HEK293 (cell line): ENCODE data around the gene PLEKHG3.

Source experiments
- HOXC10 ChIP-seq: sonication (generic); formaldehyde crosslinking; IDR thresholded peaks from 2 replicates; pipeline ENCODE4 v1.8.1; 2023; ENCODE audit warnings: mild to moderate bottlenecking, missing genetic modification reagents
- KLF16 ChIP-seq: fragments of 450-650 bp; formaldehyde crosslinking; IDR thresholded peaks from 2 replicates; pipeline ENCODE4 v1.5.1; 2017; ENCODE audit warnings: missing biosample characterization, missing genetic modification characterization
- SCRT2 ChIP-seq: fragments of 450-650 bp; formaldehyde crosslinking; IDR thresholded peaks from 2 replicates; pipeline ENCODE4 v1.5.1; 2016; ENCODE audit warnings: missing biosample characterization, missing genetic modification characterization
- SETDB1 ChIP-seq: IDR thresholded peaks from one replicate; pipeline ENCODE4 v1.6.1; 2017; ENCODE audit warnings: mild to moderate bottlenecking, low read length, moderate library complexity, mixed read lengths; ENCODE audit not compliant: insufficient read length
- SP3 ChIP-seq: fragments of 450-650 bp; formaldehyde crosslinking; IDR thresholded peaks from 2 replicates; pipeline ENCODE4 v1.5.1; 2016; ENCODE audit warnings: missing biosample characterization, missing genetic modification characterization
- YY1 ChIP-seq: fragments of 450-650 bp; formaldehyde crosslinking; IDR thresholded peaks from 2 replicates; pipeline ENCODE4 v1.5.1; 2018; ENCODE audit warnings: missing biosample characterization, missing genetic modification characterization
- ZIC2 ChIP-seq: fragments of 450-650 bp; formaldehyde crosslinking; IDR thresholded peaks from 2 replicates; pipeline ENCODE4 v1.5.1; 2016; ENCODE audit warnings: missing biosample characterization, missing genetic modification characterization
- ZNF510 ChIP-seq: fragments of 450-650 bp; formaldehyde crosslinking; IDR thresholded peaks from 2 replicates; pipeline ENCODE4 v1.5.1; 2018; ENCODE audit warnings: mild to moderate bottlenecking, missing genetic modification characterization, missing biosample characterization; ENCODE audit not compliant: insufficient replicate concordance
- ZNF792 ChIP-seq: fragments of 450-650 bp; formaldehyde crosslinking; IDR thresholded peaks from 2 replicates; pipeline ENCODE4 v1.5.1; 2016; ENCODE audit warnings: missing biosample characterization, missing genetic modification characterization
- ZNF843 ChIP-seq: fragments of 450-650 bp; formaldehyde crosslinking; IDR thresholded peaks from 2 replicates; pipeline ENCODE4 v1.5.1; 2016; ENCODE audit warnings: missing biosample characterization, missing genetic modification characterization
- TF ChIP-seq, protein P1 (sequence below): fragments of 450-650 bp; formaldehyde crosslinking; IDR thresholded peaks from 2 replicates; pipeline ENCODE4 v1.5.1; 2016; ENCODE audit warnings: missing biosample characterization, missing genetic modification characterization
- TF ChIP-seq, protein P2 (sequence below): fragments of 450-650 bp; formaldehyde crosslinking; IDR thresholded peaks from 2 replicates; pipeline ENCODE4 v1.5.1; 2016; ENCODE audit warnings: missing biosample characterization, missing genetic modification characterization
- TF ChIP-seq, protein P3 (sequence below): fragments of 450-650 bp; formaldehyde crosslinking; IDR thresholded peaks from 2 replicates; pipeline ENCODE4 v1.5.1; 2016; ENCODE audit warnings: missing biosample characterization, missing genetic modification characterization

DNA sequence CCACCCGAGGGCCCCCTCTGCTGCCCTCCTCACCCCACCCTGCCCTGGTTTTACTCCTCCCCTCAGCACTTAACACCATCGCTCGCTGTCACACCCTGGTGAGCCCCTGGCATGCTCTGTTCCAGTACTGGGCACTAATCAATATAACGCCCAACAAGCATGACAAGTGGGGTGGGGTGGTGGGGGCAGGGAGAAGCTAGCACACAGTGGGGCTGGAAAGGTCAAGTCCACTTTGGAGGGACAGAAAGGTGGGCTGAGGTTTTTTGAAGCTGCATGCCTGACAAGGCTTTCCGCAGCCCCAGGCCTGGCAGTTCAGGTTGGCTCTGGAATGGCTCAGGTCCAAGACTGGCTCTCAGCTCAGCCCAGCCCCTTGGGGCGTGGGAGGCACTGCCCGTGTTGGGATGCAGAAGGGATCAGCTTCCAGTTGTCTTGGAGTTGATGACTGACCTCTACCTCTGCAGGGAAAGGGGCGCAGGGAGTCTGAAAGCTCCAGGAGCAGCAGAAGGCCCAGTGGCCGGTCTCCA is 34.1 kb downstream of the PLEKHG3 start:
- TF ChIP-seq SETDB1: no peak
- TF ChIP-seq, protein P1, sequence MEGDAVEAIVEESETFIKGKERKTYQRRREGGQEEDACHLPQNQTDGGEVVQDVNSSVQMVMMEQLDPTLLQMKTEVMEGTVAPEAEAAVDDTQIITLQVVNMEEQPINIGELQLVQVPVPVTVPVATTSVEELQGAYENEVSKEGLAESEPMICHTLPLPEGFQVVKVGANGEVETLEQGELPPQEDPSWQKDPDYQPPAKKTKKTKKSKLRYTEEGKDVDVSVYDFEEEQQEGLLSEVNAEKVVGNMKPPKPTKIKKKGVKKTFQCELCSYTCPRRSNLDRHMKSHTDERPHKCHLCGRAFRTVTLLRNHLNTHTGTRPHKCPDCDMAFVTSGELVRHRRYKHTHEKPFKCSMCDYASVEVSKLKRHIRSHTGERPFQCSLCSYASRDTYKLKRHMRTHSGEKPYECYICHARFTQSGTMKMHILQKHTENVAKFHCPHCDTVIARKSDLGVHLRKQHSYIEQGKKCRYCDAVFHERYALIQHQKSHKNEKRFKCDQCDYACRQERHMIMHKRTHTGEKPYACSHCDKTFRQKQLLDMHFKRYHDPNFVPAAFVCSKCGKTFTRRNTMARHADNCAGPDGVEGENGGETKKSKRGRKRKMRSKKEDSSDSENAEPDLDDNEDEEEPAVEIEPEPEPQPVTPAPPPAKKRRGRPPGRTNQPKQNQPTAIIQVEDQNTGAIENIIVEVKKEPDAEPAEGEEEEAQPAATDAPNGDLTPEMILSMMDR (tag by site-specific recombination): no peak
- no peak for TF ChIP-seq ZIC2 (tag by site-specific recombination)
- TF ChIP-seq HOXC10 (CRISPR knock-in tag): no peak
- no peak for TF ChIP-seq YY1 (tag by site-specific recombination)
- TF ChIP-seq KLF16 (tag by site-specific recombination): no peak
- TF ChIP-seq, protein P2, sequence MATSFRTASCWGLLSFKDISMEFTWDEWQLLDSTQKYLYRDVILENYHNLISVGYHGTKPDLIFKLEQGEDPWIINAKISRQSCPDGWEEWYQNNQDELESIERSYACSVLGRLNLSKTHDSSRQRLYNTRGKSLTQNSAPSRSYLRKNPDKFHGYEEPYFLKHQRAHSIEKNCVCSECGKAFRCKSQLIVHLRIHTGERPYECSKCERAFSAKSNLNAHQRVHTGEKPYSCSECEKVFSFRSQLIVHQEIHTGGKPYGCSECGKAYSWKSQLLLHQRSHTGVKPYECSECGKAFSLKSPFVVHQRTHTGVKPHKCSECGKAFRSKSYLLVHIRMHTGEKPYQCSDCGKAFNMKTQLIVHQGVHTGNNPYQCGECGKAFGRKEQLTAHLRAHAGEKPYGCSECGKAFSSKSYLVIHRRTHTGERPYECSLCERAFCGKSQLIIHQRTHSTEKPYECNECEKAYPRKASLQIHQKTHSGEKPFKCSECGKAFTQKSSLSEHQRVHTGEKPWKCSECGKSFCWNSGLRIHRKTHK (tag by site-specific recombination): no peak
- TF ChIP-seq SP3: no peak
- no peak for TF ChIP-seq SCRT2 (tag by site-specific recombination)
- TF ChIP-seq, protein P3, sequence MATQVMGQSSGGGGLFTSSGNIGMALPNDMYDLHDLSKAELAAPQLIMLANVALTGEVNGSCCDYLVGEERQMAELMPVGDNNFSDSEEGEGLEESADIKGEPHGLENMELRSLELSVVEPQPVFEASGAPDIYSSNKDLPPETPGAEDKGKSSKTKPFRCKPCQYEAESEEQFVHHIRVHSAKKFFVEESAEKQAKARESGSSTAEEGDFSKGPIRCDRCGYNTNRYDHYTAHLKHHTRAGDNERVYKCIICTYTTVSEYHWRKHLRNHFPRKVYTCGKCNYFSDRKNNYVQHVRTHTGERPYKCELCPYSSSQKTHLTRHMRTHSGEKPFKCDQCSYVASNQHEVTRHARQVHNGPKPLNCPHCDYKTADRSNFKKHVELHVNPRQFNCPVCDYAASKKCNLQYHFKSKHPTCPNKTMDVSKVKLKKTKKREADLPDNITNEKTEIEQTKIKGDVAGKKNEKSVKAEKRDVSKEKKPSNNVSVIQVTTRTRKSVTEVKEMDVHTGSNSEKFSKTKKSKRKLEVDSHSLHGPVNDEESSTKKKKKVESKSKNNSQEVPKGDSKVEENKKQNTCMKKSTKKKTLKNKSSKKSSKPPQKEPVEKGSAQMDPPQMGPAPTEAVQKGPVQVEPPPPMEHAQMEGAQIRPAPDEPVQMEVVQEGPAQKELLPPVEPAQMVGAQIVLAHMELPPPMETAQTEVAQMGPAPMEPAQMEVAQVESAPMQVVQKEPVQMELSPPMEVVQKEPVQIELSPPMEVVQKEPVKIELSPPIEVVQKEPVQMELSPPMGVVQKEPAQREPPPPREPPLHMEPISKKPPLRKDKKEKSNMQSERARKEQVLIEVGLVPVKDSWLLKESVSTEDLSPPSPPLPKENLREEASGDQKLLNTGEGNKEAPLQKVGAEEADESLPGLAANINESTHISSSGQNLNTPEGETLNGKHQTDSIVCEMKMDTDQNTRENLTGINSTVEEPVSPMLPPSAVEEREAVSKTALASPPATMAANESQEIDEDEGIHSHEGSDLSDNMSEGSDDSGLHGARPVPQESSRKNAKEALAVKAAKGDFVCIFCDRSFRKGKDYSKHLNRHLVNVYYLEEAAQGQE (tag by site-specific recombination): no peak
- no peak for TF ChIP-seq ZNF510 (tag by site-specific recombination)
- TF ChIP-seq ZNF792 (tag by site-specific recombination): no peak
- TF ChIP-seq ZNF843 (tag by site-specific recombination): no peak
